ENCODE results near the gene MAPK9. TPM values are rescaled to one million over a fixed set of nuclear protein-coding genes. Genes with fewer than 3 reads are reported as not detected.

The MAPK9 gene
- total RNA-seq, 1 experiment from 2014 or later = 26.3 TPM

GRCh38 chr5:180294913-180295555, 3.2 kb upstream of the MAPK9 start:
- DNase-seq (ENCODE audit: low read depth) = no peak

- DNase-seq (ENCODE audit: low read depth) = no peak
Measured at GRCh38 chr5:180294411-180294810, 2.5 kb upstream of the MAPK9 start.

GRCh38 chr5:180291234-180291940, 496 bp downstream of the MAPK9 start:
- peak; percentile 38 for DNase-seq (ENCODE audit: low read depth)

- no peak for DNase-seq (ENCODE audit: low read depth)
Measured at GRCh38 chr5:180290568-180291233, 1.2 kb downstream of the MAPK9 start.

- DNase-seq (ENCODE audit: low read depth) = no peak
Measured at GRCh38 chr5:180289966-180290365, 1.9 kb downstream of the MAPK9 start.

- no peak for DNase-seq (ENCODE audit: low read depth)
Measured at GRCh38 chr5:180289433-180289832, 2.5 kb downstream of the MAPK9 start.

GRCh38 chr5:180287868-180288267, 4.0 kb downstream of the MAPK9 start:
- no peak for DNase-seq (ENCODE audit: low read depth)

- DNase-seq (ENCODE audit: low read depth) = no peak
Measured at GRCh38 chr5:180287404-180287803, 4.5 kb downstream of the MAPK9 start.

- DNase-seq (ENCODE audit: low read depth) = no peak
Measured at GRCh38 chr5:180284149-180284548, 7.7 kb downstream of the MAPK9 start.

- no peak for DNase-seq (ENCODE audit: low read depth)
Measured at GRCh38 chr5:180283026-180283615, 8.8 kb downstream of the MAPK9 start.

- no peak for DNase-seq (ENCODE audit: low read depth)
Measured at GRCh38 chr5:180282281-180282680, 9.6 kb downstream of the MAPK9 start.

GRCh38 chr5:180281706-180282105, 10.2 kb downstream of the MAPK9 start:
- no peak for DNase-seq (ENCODE audit: low read depth)

GRCh38 chr5:180274695-180275094, 17.2 kb downstream of the MAPK9 start:
- DNase-seq (ENCODE audit: low read depth) = no peak

GRCh38 chr5:180271221-180271620, 20.7 kb downstream of the MAPK9 start:
- DNase-seq (ENCODE audit: low read depth) = no peak

- DNase-seq (ENCODE audit: low read depth) = no peak
Measured at GRCh38 chr5:180259260-180259611, 32.6 kb downstream of the MAPK9 start.

GRCh38 chr5:180253036-180253824, 38.7 kb downstream of the MAPK9 start:
- DNase-seq (ENCODE audit: low read depth) = no peak

- no peak for DNase-seq (ENCODE audit: low read depth)
Measured at GRCh38 chr5:180251887-180252286, 40.0 kb downstream of the MAPK9 start.

GRCh38 chr5:180251141-180251540, 40.7 kb downstream of the MAPK9 start:
- no peak for DNase-seq (ENCODE audit: low read depth)

GRCh38 chr5:180250329-180250728, 41.6 kb downstream of the MAPK9 start:
- no peak for DNase-seq (ENCODE audit: low read depth)

- DNase-seq (ENCODE audit: low read depth) = no peak
Measured at GRCh38 chr5:180241600-180241999, 50.3 kb downstream of the MAPK9 start.

- DNase-seq (ENCODE audit: low read depth) = no peak
Measured at GRCh38 chr5:180238631-180239030, 53.3 kb downstream of the MAPK9 start.

GRCh38 chr5:180235846-180236245, 56.0 kb downstream of the MAPK9 start:
- no peak for DNase-seq (ENCODE audit: low read depth)

Measured in Daoy (cell line).